ENCODE measurements around the gene ATP9A. TPM values are rescaled to one million over a fixed set of nuclear protein-coding genes. Genes with fewer than 3 reads are reported as not detected.
A peak's percentile ranks its signal among the peaks of the same experiment; 100 is the strongest.
"Not testable (repeated sequence)": the region's sequence is repeated elsewhere in the genome, so short reads cannot be mapped to it uniquely, and the experiment has no call there.

The ATP9A gene
- polyA plus RNA-seq, 1 of the 3 experiments (the other 2 are of a cell fraction), result 11.0 TPM

DNA sequence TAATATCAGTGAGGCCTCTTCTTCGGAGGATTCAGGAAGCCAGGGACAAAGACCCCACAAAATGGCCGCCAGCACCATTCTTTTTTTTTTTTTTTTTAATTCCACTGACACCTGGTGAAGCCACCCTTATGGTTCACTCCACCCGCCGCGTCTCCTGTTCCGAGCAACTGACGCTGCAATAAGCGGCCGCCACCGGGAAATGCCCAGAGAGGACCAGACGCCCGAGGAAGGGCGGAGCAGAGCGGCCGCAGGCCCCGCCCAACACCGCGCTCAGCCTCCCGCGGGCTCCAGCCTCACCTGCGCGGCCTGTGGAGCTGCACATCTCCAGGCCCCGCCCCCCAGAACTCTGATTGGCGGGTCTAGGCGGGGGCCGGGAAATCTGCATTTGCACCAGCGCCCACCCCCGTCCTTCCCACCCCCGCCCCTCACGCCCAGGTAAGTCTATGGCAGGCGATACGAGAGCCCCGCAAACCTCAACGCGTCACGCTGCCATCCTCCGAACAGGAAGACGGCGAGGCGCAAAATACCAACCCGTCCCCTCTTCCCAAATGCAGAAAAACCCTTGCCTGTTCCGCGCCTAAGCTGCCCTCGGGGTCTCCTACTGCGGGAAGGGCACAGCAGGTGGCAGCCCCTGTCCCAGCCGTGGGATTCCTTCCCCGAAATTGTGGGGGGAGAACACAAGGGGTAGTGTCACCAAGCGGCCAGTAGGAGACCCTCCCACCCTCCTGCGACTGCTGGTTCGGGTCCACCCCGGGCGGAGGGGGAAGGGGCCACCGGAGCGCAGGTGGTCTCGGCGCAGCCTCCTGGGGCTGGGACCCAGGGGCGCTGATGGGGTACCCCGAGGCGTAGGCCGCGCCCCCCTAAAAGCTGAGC lies 960 bp downstream of the ATP9A start:
- peak overlapping the region; percentile 65 to 98 for H3K4me3 ChIP-seq (ENCODE audit: low read depth in 2 of 2, low read length in 1 of 2)
- no peaks in the 10 kb centered on the region for H3K27me3 ChIP-seq (ENCODE audit: insufficient read depth)
- peaks cover 19% of the 10 kb centered on the region for H3F3A ChIP-seq (replicated peaks; ENCODE audit: insufficient read depth)
- no peaks in the 10 kb centered on the region for H4K20me1 ChIP-seq (ENCODE audit: insufficient read depth)
- peak overlapping the region; percentile 100 for H3K4me2 ChIP-seq
- POLR2A ChIA-PET, result interaction anchor here (1.2 kb wide), 1 partner anchor 87 kb away, joined by 4 read pairs; no protein-coding TSS in a partner anchor
- peak; percentile 90 for DNase-seq
- peak overlapping the region; percentile 91 for H2AFZ ChIP-seq (ENCODE audit: low read depth)
- no peaks in the 10 kb centered on the region for H3K9me3 ChIP-seq
- WGBS (ENCODE audit: low lambda C conversion rate), result 6% methylated on average over 26 of the region's 61 CpGs
- H3K27ac ChIP-seq (ENCODE audit: low read depth in 2 of 2, low read length in 1 of 2), result peak overlapping the region; percentile 9 to 24; a peak in 2 of 4 replicates
- TF ChIP-seq YY1 (IDR thresholded peaks at IDR 0.05; ENCODE audit: low read depth) (peak; percentile 54), NRF1 (IDR thresholded peaks at IDR 0.05; ENCODE audit: low read depth, low read length) (peak; percentile 59), CTCF (IDR thresholded peaks at IDR 0.05) (peak; percentile 50), EP300 (IDR thresholded peaks at IDR 0.05; ENCODE audit: borderline replicate concordance in 1 of 2, low read depth in 1 of 2, low read length in 1 of 2) (no peak), CHD2 (IDR thresholded peaks at IDR 0.05; ENCODE audit: low read length, partially characterized antibody) (no peak), MXI1 (IDR thresholded peaks at IDR 0.05; ENCODE audit: low read depth, low read length) (peak; percentile 9; the same call in 1 of the 2 replicates), RAD21 (IDR thresholded peaks at IDR 0.05; ENCODE audit: low read length) (peak; percentile 27; the same call in 1 of the 2 replicates), EZH2phosphoT487 (IDR thresholded peaks at IDR 0.05; ENCODE audit: borderline replicate concordance, low read depth) (no peak)
- H3K4me1 ChIP-seq (ENCODE audit: control insufficient read depth in 1 of 2, insufficient read depth in 2 of 2, low read depth in 1 of 2, low read length in 1 of 2), result no peaks in the 10 kb centered on the region; a peak in 1 of 4 replicates
- no peaks in the 10 kb centered on the region for H3K9me2 ChIP-seq
- CTCF ChIA-PET, result interaction anchor here (1.0 to 1.9 kb wide), 9 partner anchors 8 to 127 kb away, joined by 3 to 6 read pairs (median 3); no protein-coding TSS in a partner anchor
- peaks cover 15% of the 10 kb centered on the region; the same call in 1 of the 2 replicates for H3K79me2 ChIP-seq (ENCODE audit: insufficient read depth)
- no peaks in the 10 kb centered on the region for H3K36me3 ChIP-seq (replicated peaks in 1 of 2; ENCODE audit: control insufficient read depth in 1 of 2, insufficient read depth in 2 of 2, low read length in 1 of 2)
- peak overlapping the region; percentile 84 for H3K9ac ChIP-seq

DNA sequence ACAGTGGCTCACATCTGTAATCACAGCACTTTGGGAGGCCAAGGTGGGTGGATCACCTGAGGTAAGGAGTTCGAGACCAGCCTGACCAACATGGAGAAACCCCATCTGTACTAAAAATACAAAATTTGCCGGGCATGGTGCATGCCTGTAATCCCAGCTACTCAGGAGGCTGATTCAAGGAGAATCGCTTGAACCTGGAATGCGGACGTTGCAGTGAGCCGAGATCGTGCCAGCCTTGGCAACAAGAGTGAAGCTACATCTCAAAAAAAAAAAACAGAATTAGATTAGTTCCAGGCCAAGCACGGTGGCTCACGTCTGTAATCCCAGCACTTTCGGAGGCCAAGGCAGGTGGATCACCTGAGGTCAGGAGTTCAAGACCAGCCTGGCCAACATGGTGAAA lies 2.8 kb downstream of the ATP9A start:
- Histone ChIP-seq H3F3A (replicated peaks; ENCODE audit: insufficient read depth) (peaks cover 13% of the 10 kb centered on the region), H3K79me2 (ENCODE audit: insufficient read depth) (peaks cover 15% of the 10 kb centered on the region; the same call in 1 of the 2 replicates)
- DNase-seq; H3K9ac ChIP-seq; H3K9me2 ChIP-seq; H3K9me3 ChIP-seq; H3K36me3 ChIP-seq (replicated peaks in 1 of 2; ENCODE audit: control insufficient read depth in 1 of 2, insufficient read depth in 2 of 2, low read length in 1 of 2); H3K27me3 ChIP-seq (ENCODE audit: insufficient read depth); H3K4me1 ChIP-seq (ENCODE audit: control insufficient read depth in 1 of 2, insufficient read depth in 2 of 2, low read depth in 1 of 2, low read length in 1 of 2); H2AFZ ChIP-seq (ENCODE audit: low read depth); H4K20me1 ChIP-seq (ENCODE audit: insufficient read depth); H3K27ac ChIP-seq (ENCODE audit: low read depth in 2 of 2, low read length in 1 of 2); H3K4me2 ChIP-seq; H3K4me3 ChIP-seq (ENCODE audit: low read depth in 2 of 2, low read length in 1 of 2); POLR2A ChIA-PET: not testable (repeated sequence)
- 98% methylated on average over 10 of the region's 10 CpGs for WGBS (ENCODE audit: low lambda C conversion rate)
- CTCF ChIA-PET, result interaction anchor here (0.8 kb wide), 1 partner anchor 176 kb away, joined by 3 read pairs; no protein-coding TSS in a partner anchor
